Inflammatory macrophage (primary cell): Measurements from ENCODE around the gene ZNF212.

Experiments used
- DNase-seq, 2 donors: peaks; one replicate each; pipeline ENCODE4 v3.0.0-alpha.2; 2020 to 2022
- total RNA-seq, 18 experiments: gene quantifications; one replicate each; lab custom pipeline; 2026; ENCODE audit warnings: mixed read lengths in 6 of 18, inconsistent platforms in 2 of 18; lab: John Stamatoyannopoulos, UW

Gene ZNF212
- 2.4 to 8.0 (median 5.4) reads per million in 18 experiments for total RNA-seq

DNA sequence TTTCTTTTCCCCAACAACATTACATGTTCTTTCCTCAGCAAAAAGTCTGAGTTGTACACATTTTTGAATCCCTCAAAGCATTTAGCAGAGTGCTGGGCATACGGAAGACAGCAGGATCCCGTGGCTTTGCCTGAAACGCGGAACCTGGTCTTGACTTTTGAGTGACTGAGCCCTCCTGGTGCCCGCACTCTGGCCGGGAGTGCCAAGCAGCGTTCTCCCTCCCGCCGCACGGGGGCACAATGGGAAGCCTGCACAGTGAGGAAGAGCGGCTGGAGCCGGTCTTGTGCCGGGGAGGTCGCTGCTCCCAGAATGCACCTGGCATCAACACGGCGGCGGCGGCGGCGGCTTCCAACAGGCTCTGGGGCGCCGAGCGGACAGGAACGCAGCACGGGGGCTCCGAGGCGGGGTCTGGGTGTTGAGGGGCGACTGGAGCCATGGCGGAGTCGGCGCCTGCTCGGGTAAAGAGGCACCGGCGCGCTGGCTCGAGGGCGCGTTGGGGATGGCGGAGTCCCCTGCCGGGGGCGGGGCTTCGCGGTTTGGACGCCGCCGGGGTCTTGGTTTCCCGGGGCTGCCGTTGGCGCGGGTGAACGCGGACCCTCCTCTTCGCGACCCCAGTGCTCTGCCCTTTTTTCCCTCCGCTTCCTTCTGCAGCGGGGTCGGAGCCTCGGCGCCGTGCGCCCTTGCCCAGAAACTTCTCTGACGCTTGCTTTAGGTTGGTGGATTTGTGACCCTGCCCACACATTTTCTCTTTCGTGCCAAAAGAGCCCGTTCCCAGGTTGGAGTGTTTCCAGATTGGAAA lies at the start of gene ZNF212:
ZNF212 (plus strand) TSS at position 307 of the 799 bp plus-strand sequence; CDS start at position 435, 128 bp downstream.
- DNase-seq, result peak; percentile 94 to 95

- DNase-seq, result no peak
These were observed 47.6 kb upstream of the ZNF212 start for GRCh38 chr7:149191851-149192250.

DNA sequence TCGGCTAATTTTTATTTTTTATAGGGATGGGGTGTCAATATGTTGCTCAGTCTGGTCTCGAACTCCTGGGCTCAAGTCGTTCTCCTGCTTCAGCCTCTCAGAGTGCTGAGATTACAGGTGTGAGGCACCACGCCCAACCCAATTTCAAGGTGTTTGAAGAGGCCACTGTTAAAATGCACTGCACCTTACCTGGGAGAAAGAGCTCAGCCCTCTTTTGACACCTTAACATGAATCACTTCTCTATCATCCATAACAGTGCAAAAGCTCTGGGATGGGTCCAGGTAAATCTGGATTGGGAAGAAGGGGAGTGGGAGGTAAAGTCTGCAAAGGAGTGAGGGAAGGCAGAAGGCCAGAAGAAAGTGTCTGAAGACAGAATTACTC lies 44.7 kb upstream of the ZNF212 start:
- no peak for DNase-seq

DNA sequence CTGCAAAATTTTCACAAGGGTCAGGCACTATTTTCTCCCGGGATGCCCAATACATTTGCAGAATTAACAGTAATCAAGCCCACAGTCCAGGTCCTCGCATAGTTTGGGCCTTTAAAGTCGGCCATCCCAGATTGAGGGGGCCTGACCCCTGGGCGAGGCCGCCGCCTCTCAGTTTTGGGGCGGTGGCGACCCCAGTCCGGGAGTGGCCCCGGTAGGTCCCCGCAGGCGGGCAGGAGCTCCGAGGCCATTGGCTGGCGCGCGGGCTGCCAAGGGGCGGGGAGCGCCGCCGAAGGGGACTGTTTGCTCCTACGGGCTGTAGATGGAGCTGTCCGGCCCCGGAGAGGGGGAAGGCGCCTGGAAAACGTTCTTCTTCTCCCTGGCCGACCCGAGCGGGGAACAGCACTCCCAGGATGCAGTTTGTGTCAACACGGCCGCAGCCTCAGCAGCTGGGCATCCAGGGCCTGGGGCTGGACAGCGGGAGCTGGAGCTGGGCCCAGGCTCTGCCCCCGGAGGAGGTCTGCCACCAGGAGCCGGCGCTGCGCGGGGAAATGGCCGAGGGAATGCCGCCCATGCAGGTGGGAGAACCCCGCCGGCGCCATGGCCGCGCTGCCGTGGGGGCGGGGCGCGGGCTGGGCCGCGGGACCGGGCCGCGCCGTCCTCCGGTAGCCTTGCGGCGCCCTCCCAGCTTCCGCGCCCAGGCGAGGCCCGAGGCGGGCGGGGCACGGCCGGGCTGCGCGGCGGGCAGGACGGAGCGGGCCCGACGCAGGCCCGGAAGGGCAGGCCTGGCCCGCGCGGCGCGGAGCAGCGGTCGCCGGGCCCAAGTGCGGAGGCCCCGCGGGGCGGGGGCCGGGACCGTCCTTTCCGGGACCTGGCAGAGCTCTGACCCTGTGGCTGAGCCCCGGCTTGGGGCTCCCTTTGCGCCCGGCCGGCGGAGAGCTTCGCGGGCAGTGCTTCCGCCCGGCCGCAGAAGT lies 44.0 kb upstream of the ZNF212 start, which contains the start of gene ZNF282:
ZNF282 (plus strand) TSS at position 367 of the 971 bp plus-strand sequence; CDS start at position 411, 44 bp downstream.
- peak; percentile 77 to 88 for DNase-seq

- no peak for DNase-seq
These were observed 43.2 kb upstream of the ZNF212 start for GRCh38 chr7:149196151-149196704.

DNA sequence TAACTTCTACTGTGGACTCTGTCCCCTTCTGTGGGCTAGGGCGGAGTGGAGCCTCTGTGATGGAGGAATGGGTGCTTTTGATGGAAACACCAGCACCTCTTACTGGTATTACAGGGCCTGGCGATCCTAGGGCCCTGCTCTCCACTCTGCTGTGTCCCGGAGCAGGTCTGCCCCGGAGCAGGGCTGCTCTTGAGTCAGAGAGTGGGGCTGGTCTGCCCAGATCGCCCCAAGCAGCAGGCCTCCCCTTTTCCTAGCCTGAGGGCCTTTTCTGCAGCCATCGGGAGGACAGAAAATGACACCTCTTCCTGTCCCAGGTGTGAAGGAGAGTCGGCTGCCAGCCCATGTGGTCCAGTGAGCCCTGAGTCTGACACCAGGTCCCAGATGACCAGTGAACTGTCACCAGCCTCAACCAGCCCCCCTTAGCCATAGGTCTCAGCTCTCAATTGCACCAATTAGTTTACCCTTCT lies 42.7 kb upstream of the ZNF212 start:
- no peak for DNase-seq

DNA sequence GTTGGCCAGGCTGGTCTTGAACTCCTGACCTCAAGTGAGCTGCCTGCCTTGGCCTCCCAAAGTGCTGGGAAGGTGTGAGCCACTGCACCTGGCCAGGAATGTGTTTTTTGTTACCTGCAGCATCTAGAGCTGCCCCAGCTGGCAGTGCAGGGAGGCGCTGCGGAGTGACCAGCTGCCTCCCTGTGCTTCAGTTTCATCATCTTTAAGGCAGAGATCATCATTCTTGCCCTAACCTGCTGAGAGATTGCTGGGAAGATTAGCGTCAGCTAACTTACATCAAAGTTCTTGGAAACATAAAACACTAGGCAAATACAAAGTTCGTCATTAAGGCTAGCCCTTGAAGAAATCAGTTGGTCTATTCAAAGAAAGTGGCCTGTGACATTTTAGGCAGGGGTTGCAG lies 41.8 kb upstream of the ZNF212 start:
- no peak for DNase-seq

GRCh38 chr7:149198161-149198816 lies 41.2 kb upstream of the ZNF212 start:
- no peak for DNase-seq

- DNase-seq, result no peak
These were observed 40.0 kb upstream of the ZNF212 start for GRCh38 chr7:149199234-149199995.

DNA sequence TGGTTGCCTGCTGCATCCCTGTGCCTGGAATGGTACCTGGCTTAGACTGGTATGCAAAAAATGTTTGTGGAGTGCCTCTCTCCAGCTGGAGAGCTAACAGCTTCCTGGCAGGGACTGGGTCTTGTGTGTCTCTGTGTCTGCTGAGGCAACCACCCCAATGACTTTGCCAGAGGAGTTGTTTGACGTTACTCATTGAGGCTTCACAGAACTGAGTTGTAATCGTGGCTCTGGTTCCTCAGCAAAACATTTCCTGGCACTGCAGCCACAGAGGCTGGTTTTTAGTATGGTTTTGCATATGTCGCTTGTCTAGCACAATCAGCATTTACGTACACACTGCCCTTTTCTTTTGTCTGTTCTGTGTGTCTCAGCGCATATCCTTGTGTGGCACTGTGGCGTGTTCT lies 36.6 kb upstream of the ZNF212 start:
- DNase-seq, result no peak

- no peak for DNase-seq
These were observed 33.6 kb upstream of the ZNF212 start for GRCh38 chr7:149205690-149206381.

DNA sequence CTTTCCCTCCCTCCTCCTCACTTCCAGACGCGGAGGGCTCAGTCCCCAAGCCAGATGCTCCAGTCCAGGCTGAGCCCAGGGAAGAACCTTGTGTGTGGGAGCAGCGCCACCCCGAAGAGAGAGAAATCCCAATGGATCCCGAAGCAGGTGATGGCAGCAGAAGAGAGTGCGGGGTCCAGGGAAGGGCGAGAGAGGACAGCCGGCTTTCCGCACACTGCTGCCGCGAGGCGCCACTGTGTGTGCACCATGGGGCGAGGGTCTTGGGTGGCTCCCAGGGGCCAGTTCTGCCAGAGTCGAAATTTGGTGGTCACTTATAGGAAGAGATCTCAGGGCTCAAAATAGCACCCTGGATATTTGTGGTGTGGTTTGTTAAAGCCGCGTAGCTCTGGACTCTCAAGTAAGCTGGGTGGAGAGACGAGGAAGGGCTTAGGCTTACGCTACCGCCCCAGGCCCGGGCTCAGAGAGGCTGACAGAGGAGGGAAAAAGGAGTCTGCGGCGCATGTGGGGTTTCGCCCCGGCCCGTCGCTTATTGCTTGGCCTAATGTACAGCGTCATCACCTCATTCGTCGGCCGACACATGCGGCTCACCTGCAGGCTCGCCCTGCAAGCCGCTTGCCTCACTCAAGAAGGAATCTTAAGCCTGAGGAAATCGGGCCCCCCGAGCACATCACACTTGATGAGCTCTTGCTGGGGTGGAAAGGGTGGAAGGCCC lies 32.0 kb upstream of the ZNF212 start:
- DNase-seq, result no peak

DNA sequence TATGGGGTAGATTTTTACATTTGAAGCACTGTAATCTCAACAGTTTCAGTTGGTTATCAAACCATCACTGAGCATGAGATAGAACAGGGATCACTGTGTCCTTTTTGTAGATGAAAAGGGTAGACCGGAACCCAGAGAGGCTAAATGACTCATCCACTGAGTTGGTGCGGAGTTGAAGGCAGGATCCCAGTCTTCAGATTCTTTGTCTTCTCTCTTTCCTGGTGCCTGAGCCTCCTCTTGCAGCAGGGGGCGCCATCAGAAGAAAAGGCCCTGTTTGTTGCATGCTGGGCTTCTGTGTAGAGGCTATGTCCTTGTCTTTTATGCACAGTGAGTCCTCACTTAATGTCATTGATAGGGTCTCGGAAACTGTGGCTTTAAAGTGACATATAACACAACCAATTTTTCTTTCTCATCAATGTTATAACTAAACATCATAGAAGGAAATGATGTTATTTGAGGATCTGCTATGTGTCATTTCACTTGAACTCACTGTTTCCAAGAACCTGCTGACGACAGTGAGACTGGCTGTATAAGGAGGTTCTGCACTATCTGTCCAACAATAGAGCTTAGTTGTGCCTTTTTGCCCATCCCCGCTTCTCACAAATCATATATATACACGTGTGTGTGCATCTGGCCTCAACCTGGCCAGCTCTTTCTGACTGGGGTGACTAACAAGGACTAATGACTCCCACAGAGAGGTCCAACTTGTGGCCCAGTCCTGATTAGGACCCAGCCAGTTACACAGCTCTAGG lies 29.8 kb upstream of the ZNF212 start:
- DNase-seq, result peak; percentile 39 to 47

- no peak for DNase-seq
These were observed 28.9 kb upstream of the ZNF212 start for GRCh38 chr7:149210551-149210950.

DNA sequence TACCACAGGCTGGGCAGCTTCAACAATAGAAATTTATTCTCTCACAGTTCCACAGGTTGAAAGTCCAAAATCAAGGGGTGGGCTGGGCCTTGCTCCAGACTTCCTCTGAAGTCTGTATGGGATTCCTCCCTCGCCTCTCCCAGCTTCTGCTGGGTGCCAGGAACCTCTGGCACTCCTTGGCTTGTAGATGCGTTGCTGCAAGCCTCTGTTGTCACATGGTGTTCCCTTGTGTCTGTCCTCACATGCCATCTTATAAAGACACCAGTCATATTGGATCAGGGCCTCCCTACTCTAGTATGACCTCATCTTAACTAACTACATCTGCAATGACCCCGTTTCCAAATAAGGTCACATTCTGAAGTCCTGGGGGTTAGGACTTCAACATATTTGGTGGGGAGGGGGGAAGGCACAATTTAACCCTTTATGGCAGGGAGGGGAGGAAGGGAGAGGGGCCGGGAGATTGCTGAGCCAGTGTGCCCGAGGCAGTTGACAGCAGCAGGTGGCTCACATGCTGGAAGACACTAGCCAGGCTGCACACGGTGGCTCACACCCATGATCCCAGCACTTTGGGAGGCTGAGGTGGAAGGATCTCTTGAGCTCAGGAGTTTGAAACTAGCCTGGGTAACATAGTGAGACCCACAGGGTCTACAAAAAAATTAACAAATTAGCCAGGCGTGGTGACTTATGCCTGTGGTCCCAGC lies 25.3 kb upstream of the ZNF212 start:
- DNase-seq, result no peak

DNA sequence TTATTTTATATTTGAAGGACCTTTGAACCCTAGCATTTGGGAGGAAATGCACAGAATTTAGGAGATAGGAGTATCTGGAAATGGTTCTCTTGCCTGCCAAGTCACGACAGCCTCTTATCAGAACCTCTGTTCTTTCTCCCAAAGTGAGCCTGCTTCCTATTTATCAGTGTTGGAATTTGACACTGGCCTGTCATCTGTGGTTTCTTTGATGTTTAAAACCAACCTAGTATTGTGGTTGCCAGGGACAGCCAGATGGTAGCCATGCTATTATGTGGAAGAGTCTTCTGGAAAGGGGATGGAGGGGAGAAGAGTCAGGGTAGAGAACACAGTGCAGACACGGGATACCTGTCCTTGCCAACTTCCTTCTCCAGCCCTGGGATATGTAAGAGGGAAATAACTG lies 23.0 kb upstream of the ZNF212 start:
- DNase-seq, result no peak

DNA sequence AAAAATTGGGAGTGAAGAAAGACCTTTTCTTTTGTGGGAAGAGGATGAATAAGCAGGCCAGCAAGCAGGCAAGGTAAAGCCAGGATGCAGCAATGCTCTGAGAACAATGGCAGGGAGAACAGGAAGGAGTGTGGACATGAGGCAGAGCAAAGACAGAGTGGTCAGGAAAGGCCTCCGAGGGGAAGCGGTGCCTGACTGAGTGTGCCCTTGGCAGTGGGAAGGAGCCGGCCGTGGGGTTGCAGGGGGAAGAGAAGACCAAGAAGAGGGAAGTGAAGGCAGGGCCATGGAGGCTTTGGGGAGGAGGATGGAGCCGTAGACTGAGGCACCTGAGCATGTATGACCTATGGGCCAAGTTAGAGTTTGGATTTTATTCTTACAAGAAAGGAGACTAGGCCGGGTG lies 21.9 kb upstream of the ZNF212 start:
- DNase-seq, result no peak
